ENCODE data around the gene PAN3.

Gene PAN3

DNA sequence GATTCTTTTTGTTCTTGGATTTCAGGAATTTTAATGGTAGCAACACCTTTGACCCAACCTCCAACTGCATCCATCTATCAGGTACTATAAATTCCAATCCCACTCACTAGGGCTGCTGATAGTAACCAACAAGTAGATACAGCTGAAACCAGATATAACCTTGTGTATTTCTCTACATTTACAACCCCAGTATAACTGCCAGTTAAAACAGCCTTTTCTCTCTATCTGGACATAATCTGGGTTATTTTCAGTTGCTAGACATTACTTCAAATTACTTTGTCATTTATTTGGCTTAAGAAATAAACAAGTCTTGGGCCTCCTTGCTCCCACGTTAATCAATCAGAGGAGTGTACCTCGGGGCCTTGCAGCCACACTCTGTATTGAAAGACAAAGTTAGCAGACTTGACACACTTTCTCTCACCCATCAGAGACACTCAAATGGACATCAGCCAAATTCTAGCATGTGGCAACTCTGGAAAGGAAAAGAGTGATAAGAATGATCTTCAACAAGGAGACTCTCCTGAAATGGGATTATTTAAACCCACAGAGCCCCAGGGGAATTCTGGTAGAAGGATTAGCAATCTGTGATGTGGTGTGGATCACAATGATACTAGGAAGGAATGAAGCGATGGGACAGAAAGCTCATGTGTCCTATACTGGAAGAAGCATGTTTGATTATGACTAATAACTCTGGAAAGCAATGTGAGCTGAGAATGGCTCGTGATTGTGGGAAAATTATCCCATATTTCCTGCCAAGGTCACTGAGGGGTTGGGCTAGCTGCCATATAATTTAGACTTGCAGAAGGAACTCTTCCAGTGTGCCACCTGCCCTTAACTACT is 199.0 kb downstream of the PAN3 start:
- Histone ChIP-seq H3K27ac (ENCODE audit: low read length) (peak overlapping the region; percentile 58), H3K4me3 (ENCODE audit: low read length in 2 of 2) (no peak overlapping the region), H3K4me1 (ENCODE audit: control insufficient read depth, insufficient read depth, low read length) (peaks cover 8% of the 10 kb centered on the region), H3K9me3 (ENCODE audit: control insufficient read depth in 2 of 2, low read length in 2 of 2) (no peaks in the 10 kb centered on the region), H3K27me3 (ENCODE audit: control insufficient read depth in 1 of 2, insufficient read depth in 2 of 2, low read length in 2 of 2) (no peaks in the 10 kb centered on the region), H3K9ac (ENCODE audit: low read length in 2 of 2) (no peak overlapping the region), H3K36me3 (ENCODE audit: control insufficient read depth in 2 of 2, insufficient read depth in 2 of 2, low read length in 2 of 2) (no peaks in the 10 kb centered on the region)

DNA sequence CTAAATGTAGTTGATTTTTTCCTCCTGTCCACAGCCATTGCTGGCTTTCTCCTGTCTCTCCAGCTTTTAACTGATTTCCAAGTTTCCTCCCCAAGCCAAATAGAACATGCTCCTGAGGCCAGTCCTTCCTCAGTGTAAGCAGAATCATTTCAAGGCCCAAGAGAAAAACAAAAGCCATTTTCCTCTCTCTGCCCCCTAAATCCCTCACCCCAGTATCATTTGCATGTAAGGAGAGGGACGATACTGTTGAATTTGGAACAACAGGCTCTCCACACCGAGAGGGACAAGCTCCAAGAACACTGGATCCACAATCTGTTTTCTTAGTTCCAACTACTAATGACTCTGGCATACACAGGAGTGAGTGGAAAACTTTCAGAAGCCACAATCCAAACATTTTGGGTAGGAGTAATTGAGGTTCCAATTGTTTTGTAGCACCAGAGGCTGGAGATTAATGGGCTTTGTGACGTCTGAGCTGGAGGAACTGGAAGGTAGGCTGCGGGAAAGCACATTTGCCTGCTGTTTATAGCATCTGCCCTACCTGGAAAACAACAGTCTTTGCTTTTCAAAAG is 199.7 kb downstream of the PAN3 start:
- no peaks in the 10 kb centered on the region for H3K27me3 ChIP-seq (ENCODE audit: control insufficient read depth in 1 of 2, insufficient read depth in 2 of 2, low read length in 2 of 2)
- H3K4me3 ChIP-seq (ENCODE audit: low read length in 2 of 2) = peak overlapping the region in 1 of 2 donors; percentile 52
- H3K4me1 ChIP-seq (ENCODE audit: control insufficient read depth, insufficient read depth, low read length) = peaks cover 8% of the 10 kb centered on the region
- H3K9me3 ChIP-seq (ENCODE audit: control insufficient read depth in 2 of 2, low read length in 2 of 2) = no peaks in the 10 kb centered on the region
- no peak overlapping the region for H3K9ac ChIP-seq (ENCODE audit: low read length in 2 of 2)
- H3K36me3 ChIP-seq (ENCODE audit: control insufficient read depth in 2 of 2, insufficient read depth in 2 of 2, low read length in 2 of 2) = no peaks in the 10 kb centered on the region
- H3K27ac ChIP-seq (ENCODE audit: low read length) = peak overlapping the region; percentile 58

DNA sequence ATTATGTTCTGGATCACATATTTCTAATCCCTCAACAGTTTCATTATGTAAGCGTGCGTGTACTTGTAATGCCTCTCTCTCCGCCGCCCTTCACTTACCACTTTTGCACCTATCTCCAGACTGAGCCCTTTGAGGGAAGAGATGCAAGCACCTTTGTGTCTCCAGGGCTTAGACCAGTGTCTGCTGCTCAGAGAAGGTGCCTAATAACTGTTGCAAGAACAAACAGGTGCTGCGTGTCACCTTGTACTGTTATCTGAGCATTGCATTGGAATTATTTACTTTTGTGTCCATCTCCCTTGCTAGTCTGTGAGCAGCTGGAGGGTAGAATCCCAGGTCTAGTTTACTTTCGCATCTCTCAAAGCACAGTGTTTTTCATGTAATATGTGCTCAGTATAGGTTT is 200.4 kb downstream of the PAN3 start:
- H3K4me3 ChIP-seq (ENCODE audit: low read length in 2 of 2) = peak overlapping the region in 1 of 2 donors; percentile 52
- H3K27me3 ChIP-seq (ENCODE audit: control insufficient read depth in 1 of 2, insufficient read depth in 2 of 2, low read length in 2 of 2) = no peaks in the 10 kb centered on the region
- H3K36me3 ChIP-seq (ENCODE audit: control insufficient read depth in 2 of 2, insufficient read depth in 2 of 2, low read length in 2 of 2) = no peaks in the 10 kb centered on the region
- no peak overlapping the region for H3K9ac ChIP-seq (ENCODE audit: low read length in 2 of 2)
- peak overlapping the region; percentile 58 for H3K27ac ChIP-seq (ENCODE audit: low read length)
- H3K9me3 ChIP-seq (ENCODE audit: control insufficient read depth in 2 of 2, low read length in 2 of 2) = no peaks in the 10 kb centered on the region
- H3K4me1 ChIP-seq (ENCODE audit: control insufficient read depth, insufficient read depth, low read length) = peaks cover 8% of the 10 kb centered on the region

DNA sequence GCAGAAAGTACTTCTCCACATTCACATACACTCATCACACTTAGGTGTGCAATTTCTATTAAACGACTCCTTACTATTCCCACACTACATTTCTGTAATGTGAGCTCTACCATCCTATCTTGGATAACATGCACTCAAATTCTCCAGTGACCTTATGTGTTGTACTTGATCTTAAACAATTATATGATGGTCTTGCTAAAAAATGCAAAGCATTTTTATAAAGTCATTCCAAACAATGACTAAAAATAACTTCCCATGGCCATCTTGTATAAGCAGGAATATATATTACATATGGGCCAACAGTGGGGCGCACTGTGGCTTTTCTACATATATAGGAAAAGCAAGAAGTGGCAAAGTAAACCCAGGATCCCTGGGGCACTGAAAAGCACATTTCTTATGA is 201.1 kb downstream of the PAN3 start:
- Histone ChIP-seq H3K4me3 (ENCODE audit: low read length in 2 of 2) (no peak overlapping the region), H3K4me1 (ENCODE audit: control insufficient read depth, insufficient read depth, low read length) (peaks cover 8% of the 10 kb centered on the region), H3K27ac (ENCODE audit: low read length) (no peak overlapping the region), H3K36me3 (ENCODE audit: control insufficient read depth in 2 of 2, insufficient read depth in 2 of 2, low read length in 2 of 2) (no peaks in the 10 kb centered on the region), H3K27me3 (ENCODE audit: control insufficient read depth in 1 of 2, insufficient read depth in 2 of 2, low read length in 2 of 2) (no peaks in the 10 kb centered on the region), H3K9ac (ENCODE audit: low read length in 2 of 2) (no peak overlapping the region), H3K9me3 (ENCODE audit: control insufficient read depth in 2 of 2, low read length in 2 of 2) (no peaks in the 10 kb centered on the region)

DNA sequence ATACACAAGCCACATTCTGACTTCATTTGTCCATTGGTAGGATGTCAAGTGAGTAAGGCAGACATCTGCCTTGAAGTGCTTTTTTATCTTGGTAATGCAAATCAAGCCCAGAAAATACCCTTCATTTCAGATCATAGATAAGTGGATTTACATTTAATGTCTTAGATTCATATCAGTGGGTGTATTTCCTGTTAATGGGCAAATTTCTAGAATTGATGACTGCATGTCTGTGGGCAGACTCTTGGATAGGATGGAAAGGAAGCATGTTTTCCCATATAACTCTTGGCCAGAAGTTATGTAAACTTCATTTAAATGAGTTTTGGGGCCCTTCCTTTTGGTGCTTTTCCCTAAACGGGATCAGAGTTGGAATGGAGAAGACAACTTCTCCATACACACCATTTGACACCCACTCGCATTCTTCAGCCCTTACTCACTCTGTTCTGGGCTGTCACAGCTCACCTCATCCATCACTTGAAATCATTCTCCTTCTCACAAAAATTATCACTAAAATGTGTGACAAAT is 202.0 kb downstream of the PAN3 start:
- H3K9me3 ChIP-seq (ENCODE audit: control insufficient read depth in 2 of 2, low read length in 2 of 2) = no peaks in the 10 kb centered on the region
- no peak overlapping the region for H3K4me3 ChIP-seq (ENCODE audit: low read length in 2 of 2)
- no peaks in the 10 kb centered on the region for H3K36me3 ChIP-seq (ENCODE audit: control insufficient read depth in 2 of 2, insufficient read depth in 2 of 2, low read length in 2 of 2)
- no peak overlapping the region for H3K9ac ChIP-seq (ENCODE audit: low read length in 2 of 2)
- H3K27me3 ChIP-seq (ENCODE audit: control insufficient read depth in 1 of 2, insufficient read depth in 2 of 2, low read length in 2 of 2) = no peaks in the 10 kb centered on the region
- H3K27ac ChIP-seq (ENCODE audit: low read length) = no peak overlapping the region
- peaks cover 8% of the 10 kb centered on the region for H3K4me1 ChIP-seq (ENCODE audit: control insufficient read depth, insufficient read depth, low read length)

DNA sequence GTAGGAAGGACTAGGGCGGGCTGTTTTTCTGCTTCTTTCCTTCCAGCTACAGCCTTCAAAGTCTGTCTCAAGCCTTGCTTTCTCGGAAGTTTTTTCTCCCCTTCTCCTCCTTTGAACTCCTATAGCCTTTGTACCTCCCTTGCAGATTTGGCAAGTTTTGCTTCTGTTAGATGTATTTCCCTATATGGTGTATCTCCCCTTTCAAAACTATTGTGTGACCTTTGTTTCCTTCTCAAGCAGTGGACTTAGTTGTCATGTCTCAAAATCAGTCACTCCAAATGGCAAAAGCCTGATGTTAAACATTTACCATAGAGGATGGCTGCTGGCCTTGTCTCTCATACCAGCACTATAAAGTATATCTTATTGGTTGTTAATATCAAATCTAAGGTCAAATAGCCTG is 203.9 kb downstream of the PAN3 start:
- H3K36me3 ChIP-seq (ENCODE audit: control insufficient read depth in 2 of 2, insufficient read depth in 2 of 2, low read length in 2 of 2) = no peaks in the 10 kb centered on the region
- H3K4me3 ChIP-seq (ENCODE audit: low read length in 2 of 2) = no peak overlapping the region
- H3K27me3 ChIP-seq (ENCODE audit: control insufficient read depth in 1 of 2, insufficient read depth in 2 of 2, low read length in 2 of 2) = no peaks in the 10 kb centered on the region
- H3K9ac ChIP-seq (ENCODE audit: low read length in 2 of 2) = no peak overlapping the region
- no peaks in the 10 kb centered on the region for H3K9me3 ChIP-seq (ENCODE audit: control insufficient read depth in 2 of 2, low read length in 2 of 2)
- no peak overlapping the region for H3K27ac ChIP-seq (ENCODE audit: low read length)
- H3K4me1 ChIP-seq (ENCODE audit: control insufficient read depth, insufficient read depth, low read length) = peaks cover 8% of the 10 kb centered on the region

DNA sequence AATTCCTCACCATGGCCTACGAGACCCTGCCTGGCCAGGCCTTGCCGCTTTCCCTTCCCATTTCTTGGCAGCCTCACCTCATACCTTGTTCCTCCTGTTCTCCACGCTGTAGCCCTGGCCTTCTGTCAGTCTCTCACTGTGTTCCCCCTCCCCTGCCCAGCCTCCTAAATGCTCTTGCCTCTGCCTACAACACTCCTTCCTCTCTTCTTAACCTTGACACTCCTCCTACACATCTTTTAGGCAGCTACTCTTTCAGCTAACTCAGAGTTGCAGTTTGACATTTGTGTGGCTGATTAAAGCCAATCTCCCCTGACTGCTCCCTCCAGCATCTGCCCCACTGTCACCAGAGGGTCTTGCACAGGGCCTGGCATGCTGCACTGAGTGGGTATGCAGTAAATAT is 205.8 kb downstream of the PAN3 start:
- H3K36me3 ChIP-seq (ENCODE audit: control insufficient read depth in 2 of 2, insufficient read depth in 2 of 2, low read length in 2 of 2) = no peaks in the 10 kb centered on the region
- no peaks in the 10 kb centered on the region for H3K27me3 ChIP-seq (ENCODE audit: control insufficient read depth in 1 of 2, insufficient read depth in 2 of 2, low read length in 2 of 2)
- no peak overlapping the region for H3K9ac ChIP-seq (ENCODE audit: low read length in 2 of 2)
- no peak overlapping the region for H3K27ac ChIP-seq (ENCODE audit: low read length)
- no peaks in the 10 kb centered on the region for H3K9me3 ChIP-seq (ENCODE audit: control insufficient read depth in 2 of 2, low read length in 2 of 2)
- H3K4me3 ChIP-seq (ENCODE audit: low read length in 2 of 2) = no peak overlapping the region
- H3K4me1 ChIP-seq (ENCODE audit: control insufficient read depth, insufficient read depth, low read length) = peaks cover 3% of the 10 kb centered on the region
